ENCODE results near the gene MARVELD1.

DNA sequence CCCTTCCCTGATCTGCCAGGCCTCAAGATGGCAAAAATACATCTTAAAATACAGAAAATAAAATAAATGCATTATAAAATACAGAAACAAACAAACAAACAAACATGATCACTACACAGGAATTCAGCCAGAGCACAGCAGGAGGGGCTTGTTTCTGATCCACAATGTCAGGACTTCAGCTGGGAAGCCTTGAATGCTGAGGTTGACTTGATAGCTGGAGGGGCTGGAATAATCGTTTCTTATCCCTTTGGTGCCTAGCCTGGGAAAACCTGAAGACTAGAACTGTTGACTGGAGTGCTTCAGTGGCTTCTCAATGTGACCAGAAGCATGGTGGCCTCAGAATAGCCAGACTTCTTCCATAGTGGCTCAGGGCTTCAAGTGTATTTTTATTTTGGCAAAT is 9.2 kb upstream of the MARVELD1 start:
- TF ChIP-seq, protein P1, sequence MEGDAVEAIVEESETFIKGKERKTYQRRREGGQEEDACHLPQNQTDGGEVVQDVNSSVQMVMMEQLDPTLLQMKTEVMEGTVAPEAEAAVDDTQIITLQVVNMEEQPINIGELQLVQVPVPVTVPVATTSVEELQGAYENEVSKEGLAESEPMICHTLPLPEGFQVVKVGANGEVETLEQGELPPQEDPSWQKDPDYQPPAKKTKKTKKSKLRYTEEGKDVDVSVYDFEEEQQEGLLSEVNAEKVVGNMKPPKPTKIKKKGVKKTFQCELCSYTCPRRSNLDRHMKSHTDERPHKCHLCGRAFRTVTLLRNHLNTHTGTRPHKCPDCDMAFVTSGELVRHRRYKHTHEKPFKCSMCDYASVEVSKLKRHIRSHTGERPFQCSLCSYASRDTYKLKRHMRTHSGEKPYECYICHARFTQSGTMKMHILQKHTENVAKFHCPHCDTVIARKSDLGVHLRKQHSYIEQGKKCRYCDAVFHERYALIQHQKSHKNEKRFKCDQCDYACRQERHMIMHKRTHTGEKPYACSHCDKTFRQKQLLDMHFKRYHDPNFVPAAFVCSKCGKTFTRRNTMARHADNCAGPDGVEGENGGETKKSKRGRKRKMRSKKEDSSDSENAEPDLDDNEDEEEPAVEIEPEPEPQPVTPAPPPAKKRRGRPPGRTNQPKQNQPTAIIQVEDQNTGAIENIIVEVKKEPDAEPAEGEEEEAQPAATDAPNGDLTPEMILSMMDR (IDR thresholded peaks at IDR 0.05; ENCODE audit: low read length), result no peak
- TF ChIP-seq EZH2 (IDR thresholded peaks at IDR 0.05; ENCODE audit: borderline replicate concordance, low read length), result no peak
